Activated CD4-positive, alpha-beta T cell treated with anti-CD3 and anti-CD28 coated beads for 1 hour (primary cell): Measurements from ENCODE around the gene EPB41L4A.

Source experiments
- DNase-seq: peaks from one replicate; pipeline ENCODE4 v3.0.0-alpha.2; 2020

Gene EPB41L4A

DNA sequence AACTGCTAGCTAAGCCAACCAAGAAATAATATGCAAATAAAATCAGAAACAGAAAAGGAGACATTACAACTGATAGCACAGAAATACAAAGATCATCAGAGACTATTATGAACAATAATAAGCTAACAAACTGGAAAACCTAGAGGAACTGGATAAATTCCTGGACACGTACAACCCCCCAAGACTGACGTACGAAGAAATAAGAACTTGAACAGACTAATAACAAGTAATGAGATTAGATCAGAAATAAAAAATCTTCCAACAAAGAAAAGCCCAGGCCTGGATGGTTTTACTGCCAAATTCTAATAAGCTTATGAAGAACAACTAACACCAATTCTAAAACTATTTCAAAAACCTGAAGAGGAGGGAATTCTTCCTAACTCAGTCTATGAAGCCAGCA, 67.9 kb downstream of the EPB41L4A start:
- no peak for DNase-seq

DNA sequence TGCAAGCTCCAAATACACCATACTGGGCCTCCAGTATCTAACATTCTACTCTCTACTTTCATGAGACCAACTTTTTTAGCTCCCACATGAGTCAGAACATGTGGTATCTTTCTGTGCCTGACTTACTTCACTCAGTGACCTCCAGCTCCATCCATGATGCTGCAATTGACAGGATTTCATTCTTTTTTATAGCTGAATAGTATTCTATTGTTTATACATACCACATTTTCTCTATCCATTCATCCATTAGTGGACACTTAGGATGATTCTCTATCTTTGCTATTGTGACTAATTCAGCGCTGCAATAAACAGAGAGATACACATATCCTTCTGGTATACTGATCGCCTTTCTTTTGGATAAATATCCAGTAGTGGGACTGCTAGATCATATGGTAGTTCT, 68.5 kb downstream of the EPB41L4A start:
- no peak for DNase-seq

DNA sequence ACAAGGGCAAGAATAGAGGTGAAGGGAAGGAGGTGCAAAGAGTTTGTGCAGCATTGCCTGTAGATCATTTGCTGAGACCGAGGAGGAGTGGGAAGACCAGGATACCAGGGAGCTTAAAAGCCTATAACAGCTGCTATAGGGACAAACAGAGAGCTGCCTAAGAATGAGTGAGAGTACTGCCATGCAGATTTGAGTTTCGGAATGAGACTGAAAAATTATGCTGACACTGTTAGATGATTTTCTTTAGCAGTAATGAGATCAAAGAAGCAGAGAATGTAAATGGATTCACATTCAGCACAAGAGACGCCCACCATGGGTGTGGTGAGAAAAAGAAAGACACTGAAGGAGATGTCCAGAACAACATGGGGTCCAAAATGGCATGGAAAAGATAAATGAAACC, 69.7 kb downstream of the EPB41L4A start:
- no peak for DNase-seq

DNA sequence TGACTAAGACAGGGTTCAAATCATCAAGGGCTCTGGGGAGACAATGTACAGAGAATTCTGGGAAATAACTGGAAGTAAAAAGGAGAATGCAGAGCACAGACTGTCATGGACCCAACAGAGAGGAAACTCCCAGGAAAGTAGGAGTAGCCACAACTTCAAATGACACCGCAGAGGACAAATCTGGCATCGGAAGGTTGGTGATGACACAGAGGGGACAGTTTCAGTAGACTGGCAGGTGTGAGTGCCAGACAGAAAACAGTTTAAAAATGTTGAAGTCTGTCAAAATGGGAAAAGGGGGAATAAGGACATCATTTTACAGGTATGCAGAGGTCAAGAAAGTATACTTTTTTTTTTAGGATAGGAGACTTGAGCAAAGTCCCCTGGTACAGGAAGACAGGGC, 70.2 kb downstream of the EPB41L4A start:
- DNase-seq = no peak

DNA sequence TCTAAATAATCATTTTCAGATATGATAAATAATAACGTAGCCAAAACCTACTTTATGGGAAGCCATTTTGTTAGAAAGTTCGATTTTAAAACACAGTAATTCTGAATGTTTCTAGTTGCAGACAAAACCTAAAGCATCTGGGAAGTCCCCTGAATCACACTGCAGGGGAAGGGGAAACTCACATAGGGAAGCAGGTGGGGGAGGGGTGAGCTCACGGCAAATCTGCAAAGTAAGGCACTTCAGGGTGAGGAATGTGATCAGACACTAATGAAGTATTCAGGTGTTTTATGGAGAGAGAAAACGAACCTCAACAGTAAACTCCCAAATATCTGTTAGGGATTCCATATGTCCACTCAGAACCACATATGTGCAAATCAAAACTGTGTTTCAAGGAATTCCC, 70.7 kb downstream of the EPB41L4A start:
- no peak for DNase-seq

DNA sequence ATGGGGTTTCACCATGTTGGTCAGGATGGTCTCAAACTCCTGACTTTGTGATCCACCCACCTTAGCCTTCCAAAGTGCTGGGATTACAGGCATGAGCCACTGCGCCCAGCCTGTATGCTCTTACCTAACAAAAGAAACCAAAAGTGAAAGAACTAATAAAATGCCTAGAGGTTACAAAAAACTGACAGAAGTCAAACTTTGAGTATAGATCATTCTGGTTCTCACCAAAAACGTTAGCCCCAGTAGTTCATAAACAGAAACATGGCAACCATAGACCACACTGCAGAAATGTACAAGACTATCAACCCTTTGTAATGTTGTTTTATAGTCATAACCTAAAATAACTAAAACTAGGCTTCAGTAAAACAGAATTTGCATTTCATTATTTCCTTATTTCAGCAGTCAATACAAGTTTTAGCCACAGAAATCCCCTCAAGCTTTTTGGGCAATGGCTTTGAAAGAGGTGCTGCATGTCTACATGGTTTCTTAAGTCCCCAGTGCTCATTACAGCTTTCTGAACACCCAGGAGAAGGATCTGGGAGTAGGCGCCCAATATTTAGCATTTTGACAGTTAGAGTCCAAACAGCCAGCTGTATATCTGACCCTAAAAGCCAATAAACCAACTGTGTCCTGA, 72.5 kb downstream of the EPB41L4A start:
- DNase-seq = no peak

DNA sequence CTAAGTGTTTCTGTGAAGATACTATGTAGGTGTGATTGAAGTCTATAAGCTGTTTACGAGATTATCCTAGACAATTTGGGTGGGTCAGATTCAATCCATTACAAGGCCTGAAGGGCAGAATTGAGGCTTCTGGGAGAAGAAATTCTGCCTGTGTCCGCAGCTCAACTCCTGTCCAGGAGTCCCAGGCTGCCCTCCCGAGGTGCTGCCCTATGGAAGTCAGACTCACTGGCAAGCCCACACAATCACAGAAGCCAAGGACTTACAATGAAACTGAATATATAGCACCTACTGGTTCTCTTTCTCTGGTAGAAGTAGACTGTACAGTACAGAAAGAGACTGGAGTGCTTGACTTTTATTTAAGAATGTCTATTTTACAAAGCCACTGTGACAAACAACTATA, 74.5 kb downstream of the EPB41L4A start:
- DNase-seq = no peak

DNA sequence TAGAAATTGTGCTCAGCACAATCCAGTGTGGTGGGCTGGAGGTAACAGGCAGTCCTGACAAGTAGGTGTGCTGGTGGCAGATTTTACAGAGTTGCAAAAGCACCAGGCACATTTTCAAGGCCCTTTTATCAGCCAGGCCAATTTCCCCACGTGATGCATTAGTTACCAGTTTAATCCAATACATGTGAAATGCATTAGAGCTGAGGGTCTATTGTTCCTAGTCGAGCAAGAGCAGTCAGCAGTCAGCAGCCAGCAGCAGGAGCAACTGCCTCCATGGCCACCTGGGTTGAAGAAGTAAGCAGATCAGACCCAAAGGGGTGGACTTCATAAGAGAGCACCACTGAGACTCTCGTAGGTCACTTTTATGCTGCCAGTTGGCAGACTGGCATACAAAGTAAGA, 76.7 kb downstream of the EPB41L4A start:
- no peak for DNase-seq

DNA sequence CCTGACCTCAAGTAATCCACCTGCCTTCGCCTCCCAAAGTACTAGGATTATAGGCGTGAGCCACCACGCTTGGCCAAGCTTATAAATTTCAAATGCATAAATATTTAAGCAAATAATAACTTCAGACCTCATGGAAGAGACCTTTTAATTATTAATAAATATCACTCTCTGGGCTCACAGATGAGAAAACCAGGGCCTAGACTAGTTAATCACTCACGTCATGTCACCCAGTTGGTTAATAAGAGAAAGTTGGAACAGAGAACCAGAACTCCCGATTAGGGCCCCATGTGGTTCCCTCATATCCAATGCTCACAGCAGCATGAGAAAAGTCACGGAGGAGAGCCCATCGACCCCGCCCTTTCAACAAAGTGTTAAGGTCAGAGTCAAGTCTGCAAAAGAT, 79.3 kb downstream of the EPB41L4A start:
- DNase-seq = no peak

DNA sequence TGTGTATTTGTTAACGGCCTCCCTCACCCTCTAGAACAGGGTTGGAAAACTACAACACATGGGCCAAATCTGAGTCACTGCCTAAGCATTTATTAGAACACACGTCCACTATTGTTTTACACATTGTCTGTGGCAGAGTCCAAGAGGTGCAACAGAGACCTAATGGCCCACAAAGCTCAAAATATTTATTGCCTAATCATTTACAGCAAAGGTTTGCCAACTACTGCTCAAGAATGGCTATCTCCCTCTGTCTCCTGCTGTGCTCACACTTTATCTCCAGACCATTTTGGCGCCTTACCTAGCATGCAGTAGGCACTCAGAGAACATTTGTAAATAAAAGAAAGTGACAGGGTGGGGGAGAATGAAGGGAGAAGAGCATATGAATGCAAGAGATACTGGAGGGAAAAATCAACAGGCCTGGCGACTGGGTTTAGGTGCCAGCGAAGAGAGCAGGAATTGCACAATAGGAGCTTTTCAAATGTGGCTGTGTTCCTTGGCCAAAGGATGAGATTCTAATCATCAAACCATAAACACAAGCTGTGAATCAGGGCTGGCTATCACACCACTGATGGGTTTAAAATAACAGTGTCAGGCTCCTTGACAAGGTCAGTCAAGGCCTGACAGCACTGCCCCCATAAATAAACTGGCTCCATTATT, 80.3 kb downstream of the EPB41L4A start:
- no peak for DNase-seq

DNA sequence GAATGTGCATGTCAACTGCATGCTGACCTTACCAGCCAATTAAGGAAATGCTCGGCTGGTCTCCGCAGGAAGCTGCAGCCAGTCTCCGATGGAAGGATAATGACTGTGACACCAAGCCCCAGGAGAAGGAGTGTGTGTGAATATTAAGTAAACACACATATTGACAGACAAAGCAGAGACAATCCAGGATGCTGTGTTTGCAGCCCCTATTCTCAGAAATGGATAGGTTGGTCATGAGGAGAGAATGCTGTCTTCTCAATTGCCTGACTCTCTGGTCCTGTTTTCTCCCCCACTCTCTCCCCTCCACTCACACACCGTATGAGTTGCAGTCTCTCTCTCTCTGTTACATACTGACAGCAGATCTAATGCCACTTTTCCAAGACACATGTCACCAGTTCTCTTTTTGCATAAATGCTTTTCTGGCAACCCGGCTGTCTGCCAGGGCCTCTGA, 85.7 kb downstream of the EPB41L4A start:
- DNase-seq = no peak

DNA sequence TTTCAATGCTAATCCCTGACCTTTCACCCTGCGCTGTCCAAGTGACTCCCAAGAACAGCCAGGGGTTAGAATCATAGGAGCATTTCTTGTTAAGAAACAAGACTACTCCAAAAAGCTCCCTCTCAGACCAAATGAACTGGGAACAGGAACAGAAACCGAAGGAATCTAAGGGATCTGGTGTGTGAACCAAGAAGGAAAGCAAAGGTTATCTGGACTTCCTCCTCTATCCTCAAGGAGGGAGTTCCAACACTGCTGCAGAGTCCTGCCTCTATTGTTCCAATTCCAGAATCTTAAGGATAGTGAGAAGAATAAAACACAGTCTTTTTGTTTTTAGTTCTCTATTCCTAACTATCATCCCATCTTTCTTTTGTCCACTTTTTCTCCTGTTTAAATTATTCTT, 87.2 kb downstream of the EPB41L4A start:
- no peak for DNase-seq

DNA sequence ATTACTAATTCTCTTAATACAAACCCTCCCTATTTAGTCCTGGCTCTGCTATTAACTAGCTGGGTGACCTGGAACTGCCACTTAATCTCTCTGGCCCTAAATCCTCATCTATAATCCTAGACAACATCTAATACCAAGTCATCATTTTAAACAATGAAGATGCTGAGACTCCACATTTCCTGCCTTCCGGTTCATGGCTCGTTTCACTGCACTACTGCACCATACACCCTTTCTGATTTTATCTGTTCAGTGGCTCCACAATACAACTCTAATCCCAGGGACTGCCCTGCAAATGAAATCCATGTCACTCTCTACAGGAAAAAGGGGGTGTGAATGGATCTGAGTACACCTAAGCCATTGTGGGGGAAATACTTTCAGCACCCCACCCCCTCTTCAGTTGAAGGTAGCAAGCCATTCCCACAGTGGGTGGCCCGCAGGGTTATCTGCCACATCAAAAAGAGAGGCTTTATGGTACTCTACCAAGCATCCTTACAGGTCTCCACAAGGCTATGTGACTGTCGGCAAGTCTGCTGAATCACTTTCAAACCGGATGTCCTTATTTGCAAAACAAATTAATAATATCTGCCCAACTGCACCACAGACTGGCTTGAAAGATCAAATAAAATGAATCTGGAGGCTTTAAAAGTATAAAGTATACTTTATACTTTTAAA, 89.5 kb downstream of the EPB41L4A start:
- DNase-seq = no peak

DNA sequence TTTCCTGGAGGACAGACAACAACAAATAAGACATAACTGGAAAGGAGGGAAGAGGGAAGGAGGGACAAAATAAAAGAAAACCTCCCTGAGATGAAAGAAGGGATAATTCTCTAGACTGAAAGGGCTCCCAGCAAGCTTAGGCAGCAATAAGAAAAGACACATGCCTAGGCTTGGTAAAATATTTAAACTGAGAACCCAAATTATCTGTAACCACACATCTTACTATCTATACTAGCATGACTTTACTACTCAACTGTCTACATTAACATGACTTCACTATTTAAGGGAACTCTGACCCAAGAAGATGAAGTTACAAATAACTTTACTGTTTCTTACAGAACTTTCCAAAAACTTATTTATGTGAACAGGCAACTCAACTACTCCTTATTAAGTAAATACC, 95.9 kb downstream of the EPB41L4A start:
- no peak for DNase-seq

DNA sequence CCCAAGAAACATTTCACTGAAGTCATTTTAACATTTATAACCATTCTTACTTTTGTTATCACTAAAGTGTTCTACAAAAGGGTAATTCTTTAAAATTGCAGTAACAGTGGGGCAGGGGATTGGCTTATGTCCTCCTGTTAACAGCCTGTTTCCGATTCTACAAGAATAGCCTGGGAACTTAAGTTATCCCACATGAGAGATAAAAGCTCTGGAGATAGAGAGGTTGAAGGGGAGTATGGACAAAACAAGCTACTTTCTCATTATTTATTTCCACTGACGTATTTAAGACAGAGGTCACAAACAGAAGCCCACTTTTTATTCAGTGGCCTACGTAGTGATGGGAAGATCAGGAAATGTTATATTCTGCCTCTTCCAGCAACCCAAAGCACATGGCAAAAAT, 98.7 kb downstream of the EPB41L4A start:
- DNase-seq = no peak

DNA sequence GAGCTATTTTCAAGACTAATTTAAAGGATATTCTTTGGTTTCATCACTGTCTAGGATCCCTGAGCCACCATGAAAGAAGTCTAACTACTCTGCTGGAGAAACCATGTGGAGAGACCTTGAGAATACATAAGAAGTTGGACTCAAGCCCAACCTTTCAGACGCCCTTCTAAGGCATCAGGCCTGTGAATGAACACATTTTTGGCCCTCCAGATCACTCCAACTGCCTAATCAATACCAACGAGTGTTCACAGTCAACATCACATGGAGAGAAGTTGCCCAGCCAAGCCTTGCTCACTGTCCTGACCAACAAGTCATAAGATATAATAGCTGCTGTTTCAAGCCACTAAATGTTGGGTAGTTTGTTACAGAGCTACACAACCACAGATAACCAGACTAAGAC, 100.7 kb downstream of the EPB41L4A start:
- no peak for DNase-seq

DNA sequence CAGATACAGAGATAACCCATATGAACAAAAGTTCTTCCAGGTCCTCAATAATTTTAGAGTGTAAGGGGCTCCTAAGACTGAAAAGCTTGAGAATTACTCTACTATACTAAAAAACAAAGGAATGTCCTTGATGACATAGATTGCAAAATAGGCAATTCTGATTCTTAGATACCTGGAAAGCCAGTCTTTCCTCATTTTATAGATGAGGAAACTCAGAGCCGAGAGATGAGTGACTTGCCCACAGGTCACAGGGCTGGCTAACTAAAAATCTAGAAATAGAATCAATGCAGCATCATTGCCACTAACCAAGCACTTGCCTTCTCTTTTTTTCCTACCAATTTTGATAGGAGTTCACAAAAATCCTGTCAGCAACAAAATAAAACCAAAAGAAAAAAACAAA, 101.2 kb downstream of the EPB41L4A start:
- no peak for DNase-seq

DNA sequence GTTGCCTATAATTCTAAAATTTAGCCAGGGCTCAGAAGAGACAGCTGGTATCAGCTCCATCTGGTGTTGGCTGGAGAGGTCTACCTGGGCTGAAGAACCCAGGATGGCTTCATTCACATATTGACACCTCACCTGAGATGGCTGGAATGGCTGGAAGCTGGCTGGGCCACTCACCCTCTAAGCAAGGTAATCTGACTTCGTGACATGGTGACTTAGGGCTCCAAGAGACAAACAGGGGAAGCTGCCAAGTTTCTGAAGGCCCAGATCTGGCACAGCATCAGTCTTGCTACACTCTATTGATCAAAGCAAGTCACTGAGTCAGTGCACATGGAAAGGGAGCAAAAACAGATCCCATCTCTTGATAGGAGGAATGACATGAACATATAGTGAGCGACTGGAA, 102.3 kb downstream of the EPB41L4A start:
- DNase-seq = no peak

DNA sequence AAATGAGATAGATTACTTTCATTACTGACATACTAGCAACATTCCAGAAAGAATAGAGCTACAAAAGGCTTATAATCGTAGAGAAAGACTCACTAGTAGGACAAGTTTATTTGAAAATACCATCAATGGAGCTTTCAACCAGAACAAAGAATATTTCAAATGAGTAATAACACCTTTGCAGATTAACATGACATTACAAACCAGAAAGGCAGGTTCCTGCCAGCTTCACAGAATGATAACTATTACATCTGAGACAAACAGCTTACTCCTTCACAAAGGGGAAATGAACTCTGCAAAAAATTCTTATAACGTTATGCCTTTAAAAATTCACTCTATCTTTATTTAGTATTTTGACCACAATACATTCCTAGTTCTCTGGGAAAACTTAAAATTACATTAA, 103.1 kb downstream of the EPB41L4A start:
- DNase-seq = no peak

DNA sequence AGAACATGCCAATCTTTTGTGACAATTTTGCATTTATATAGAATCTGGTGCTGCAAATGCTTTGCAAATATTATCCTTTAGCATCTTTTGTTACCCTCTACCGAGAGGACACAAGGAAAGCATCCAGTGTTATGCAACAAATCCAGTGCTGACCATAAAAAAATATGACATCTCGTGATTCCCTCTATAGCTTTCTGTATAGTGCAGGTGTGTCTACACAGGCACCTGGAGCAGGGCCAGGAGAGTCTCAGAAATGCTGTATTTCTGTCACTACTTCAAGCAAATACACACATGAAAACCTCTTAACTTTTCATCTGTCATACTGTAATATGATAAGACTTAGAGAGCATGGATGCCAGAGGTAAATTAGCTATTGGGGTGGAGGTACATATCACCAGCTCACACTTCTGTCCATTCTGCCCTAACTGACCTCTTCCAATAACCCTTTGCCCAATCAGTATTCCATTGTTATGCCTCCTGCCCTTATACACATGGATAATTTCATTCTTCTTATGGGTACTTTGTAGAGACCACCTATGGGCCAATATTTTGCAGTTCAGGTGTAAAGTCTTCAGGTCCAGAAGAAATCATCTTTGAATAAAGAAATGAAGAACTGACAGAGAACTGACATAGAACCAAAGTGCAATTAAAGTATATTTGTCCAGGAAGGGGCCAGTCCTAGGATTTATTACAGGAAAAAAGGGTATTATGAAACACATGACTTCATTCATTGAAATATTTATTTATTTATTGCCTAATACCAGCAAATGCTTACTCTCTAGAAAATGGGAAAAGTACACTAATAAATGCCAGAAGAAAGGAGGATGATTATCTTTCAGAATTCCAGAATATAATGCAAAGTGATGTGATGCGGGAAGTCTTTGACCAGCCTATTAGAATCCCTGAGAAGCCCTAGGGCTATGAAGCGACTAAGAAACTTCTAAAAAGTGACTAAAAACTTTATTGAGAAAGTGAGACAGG, 106.5 kb downstream of the EPB41L4A start:
- DNase-seq = no peak

DNA sequence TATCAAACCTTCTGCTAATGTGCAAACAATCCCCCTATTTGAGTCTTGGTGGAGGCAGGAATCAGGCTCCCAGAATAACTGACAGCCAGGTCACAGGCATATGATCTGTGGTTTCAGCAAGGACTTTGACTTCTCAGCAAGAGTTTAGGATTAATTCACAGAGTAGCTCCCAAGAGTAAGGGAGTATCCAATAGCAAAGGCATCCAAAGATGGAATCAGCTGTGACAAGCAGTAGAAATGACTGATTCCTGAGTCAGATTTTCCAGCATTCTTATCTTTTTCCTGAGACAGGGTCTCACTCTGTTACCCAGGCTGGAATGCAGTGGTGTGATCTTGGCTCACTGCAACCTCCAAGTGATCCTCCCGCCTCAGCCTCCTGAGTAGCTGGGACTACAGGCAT, 108.3 kb downstream of the EPB41L4A start:
- no peak for DNase-seq

DNA sequence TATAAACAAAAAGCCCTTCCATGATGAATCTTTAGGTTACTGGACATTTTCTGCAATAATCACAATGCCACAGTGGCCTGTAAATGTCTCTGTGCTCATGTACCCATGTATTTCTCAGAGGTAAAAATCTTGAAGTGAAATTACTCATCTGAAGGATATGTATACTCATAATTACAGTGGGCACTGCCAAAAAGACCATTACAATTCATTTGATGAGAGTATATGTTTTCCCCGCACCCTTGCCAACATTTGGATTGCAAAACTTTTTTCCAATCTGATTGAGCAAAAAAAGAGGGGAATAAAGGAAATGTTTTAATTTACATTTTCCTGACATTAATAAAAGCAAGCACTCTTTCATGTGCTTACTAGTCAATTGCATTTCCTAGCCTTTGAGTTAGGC, 110.5 kb downstream of the EPB41L4A start:
- no peak for DNase-seq

DNA sequence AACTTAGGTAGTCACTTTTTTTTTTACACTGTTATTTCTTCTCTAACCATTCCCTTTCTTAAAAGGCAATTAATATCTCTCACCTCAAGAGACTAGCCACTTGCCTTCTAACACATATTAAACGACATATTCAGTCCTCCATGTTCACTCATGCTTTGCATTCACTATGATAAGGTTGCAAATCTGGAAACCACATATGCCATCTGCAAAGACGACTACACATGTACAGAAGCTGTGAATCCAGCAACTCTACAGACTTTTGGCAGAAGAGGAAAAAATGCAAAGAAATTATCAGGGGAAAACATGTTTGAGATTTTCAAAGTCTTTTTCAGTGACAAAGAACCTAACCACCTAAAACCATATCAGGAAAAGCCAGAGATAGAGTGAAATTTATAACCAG, 112.1 kb downstream of the EPB41L4A start:
- no peak for DNase-seq
